IPS DF 4.7 (cell line): Measurements from ENCODE around the gene GJA3.
"Not testable (repeated sequence)": the region's sequence is repeated elsewhere in the genome, so short reads cannot be mapped to it uniquely, and the experiment has no call there.

Source experiments
- DNase-seq: peaks from one replicate; pipeline ENCODE4 v3.0.0-alpha.2; 2013; ENCODE audit warnings: low spot score; ENCODE audit errors: extremely low read depth

GJA3 gene

DNA sequence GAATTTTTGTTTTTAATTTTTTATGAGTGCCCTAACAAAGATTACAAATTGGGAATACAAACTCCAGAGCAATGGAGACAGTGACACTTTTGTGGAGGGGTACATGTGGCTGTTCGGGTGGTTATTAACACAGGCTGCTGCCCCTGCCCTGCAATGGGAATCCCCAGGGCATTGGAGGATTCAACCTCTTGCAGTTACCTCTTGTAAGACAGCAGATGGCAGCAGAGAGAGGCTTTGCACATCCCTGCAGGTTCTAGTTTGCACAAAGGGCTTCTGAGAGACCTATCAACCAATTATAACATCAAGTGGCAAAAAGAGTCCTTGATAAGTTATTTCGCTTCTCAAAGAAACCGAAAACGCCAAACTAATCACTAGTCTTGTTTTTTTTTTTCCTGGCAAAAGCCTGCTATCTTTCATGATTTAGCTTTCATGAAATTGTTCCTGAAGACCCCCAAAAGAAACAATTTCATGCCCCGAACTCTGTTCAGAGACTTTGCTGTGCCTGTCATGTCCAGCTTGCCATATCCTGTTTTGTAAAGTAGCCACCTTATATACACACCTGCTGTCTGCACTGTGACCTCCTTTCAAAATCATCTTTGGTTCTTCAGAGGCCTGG is 21.5 kb upstream of the GJA3 start:
- DNase-seq, result peak; percentile 49

DNA sequence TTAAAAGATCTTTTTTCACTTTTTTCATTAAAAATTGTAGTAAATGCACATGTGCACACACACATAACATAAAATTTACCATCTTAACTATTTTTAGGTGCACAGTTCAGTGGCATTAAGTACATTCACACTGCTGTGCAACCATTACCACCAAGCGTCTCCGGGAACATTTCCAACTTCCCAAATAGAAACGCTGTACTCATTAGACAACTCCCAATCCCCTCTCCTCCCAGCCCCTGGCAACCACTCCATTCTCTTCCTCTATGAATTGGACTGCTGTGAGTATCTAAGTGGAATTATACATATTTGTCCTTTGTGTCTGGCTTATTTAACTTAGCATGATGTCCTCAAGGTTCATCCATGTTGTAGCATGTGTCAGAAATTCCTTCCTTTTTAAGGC is 20.3 kb upstream of the GJA3 start:
- no peak for DNase-seq

DNA sequence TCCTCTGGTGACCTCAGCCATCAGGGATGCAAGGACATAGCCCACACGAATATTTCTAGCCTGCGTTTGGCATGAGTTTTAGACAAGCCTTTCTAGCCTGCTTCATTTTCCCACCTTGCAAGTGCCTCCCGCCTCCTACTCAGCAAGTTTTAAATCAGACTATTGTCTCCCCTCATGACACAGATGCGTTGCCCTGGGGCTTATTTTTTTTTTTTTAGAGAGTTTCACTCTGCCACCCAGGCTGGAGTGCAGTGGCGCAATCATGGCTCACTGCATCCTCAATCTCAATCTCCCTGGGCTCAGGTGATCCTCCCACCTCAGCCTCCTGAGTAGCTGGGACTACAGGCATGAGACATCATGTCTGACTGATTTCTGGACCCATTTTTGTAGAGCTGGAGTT is 17.3 kb upstream of the GJA3 start:
- no peak for DNase-seq

DNA sequence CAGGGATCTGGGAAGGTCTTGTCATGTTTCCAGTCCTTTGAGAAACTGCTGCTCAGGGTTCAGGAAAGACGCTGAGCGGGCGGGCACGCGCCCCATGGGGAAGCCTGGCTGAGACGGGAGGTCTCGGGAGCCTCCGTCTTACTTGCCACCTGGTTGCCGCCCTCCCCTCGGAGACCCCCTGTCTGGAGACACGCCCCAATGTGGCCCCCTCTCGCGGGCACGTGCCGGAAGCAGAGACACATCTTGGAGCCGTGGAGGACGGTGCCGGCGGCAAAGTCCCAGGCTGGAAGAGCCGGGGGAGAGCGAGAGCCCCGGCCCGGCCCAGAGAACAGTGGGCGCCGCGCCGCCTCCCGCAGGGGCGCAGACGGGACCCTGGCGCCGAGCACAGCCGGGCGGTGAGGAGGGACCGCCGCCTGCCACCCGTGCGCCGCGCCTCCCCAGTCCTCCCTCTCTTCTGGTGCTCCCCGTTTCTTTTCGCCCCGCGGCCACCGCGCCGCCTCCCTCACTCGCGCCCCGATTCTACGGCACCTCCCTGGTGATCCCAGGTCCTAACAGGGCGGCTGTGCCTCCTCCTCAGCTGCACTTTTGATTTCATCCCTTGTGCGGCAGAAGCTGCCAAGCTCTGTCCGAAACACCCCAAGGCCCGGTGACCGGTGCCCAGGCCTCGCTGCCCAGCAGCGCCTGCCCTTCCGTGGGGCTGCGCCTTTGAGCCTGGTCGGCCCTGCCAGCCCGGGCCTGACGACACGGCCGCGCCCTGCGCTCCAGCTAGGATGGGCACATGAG is 16.4 kb upstream of the GJA3 start:
- DNase-seq, result no peak

DNA sequence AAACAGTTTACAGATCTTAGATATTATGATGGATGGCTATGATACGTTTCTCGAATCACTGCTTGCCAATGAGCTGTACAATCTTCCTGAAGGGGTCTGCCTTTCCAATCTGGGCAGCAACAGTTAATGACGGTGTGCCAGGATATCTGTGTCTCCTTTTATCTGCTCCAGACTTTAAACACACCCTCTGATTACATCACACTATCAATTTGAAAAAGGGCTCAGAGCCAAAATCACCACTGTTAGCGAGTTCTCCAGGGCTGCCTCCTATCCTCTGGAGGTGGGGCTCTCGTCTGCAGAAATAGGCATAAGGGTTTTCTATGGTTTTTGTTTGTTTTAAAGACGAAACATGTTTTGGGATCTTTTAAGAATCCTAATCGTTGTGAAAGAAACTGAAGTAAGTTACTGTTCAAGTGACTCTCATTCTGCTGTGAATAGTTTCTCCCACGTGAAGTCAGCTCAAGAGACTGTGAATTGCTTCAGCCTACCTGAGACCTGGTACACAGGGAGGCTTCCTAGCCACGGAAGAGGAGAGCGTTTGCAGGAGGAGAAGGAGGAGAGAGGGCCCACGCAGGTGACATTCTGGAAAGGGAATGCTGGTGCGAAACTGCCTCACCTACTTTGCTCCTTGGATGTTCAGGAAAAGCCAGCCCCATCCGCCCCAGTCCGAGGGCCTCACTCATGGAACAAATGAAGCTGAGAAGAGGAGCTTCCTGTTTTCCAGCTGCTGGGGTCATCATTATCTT is 15.2 kb upstream of the GJA3 start:
- no peak for DNase-seq

DNA sequence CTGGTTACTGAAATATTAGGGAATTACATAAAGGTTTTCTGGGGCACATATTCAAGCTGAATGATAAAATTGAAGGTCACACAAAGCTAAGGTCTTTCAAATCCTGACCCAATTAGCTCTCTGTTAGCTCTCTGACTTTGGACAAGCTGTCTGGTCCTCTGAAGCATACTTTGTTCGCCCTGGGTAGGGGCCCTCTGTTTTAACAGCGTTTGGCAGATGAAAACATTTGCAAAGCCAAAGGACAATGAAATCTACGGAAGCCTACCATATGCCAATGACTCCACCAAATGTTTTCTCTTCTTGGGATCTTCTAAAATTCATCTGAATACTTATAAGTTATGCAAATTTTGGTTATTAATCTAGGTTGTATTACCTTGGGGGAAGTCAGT is 14.5 kb upstream of the GJA3 start:
- no peak for DNase-seq

DNA sequence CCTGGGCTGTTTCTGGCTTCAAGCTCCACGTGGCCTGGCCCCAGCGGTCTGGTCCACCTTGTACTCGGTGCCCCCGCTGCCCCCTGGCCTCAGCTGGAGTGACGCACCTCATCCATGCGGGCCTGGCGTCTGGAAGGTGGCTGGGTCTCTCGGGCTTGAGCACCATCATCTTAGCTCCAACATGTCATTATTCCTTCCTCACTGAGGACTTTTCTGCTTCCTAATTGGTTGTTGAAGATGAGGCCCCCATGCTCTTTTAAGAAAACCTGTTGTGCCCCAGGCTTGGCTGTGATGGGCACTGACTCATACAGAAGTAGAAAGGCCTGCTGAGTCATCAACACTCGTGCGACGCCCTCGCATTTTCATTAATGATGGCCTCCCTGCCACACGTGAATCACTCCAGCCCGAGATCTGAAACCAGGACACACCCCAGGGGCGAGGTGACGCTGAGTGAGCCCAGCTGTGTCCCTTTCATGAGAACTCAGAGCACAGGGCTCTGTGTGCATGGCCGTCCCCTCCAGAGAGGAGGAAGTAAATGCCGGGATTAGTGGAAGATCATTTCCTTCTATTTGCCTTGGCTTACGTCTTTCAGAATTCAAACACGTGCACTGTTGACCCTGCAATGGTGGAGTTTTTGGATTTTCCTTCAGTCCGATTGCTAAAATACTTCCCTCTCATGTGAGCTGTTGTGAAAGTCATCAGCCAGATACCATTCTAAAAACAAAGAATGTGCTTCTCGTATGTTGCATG is 14.0 kb upstream of the GJA3 start:
- no peak for DNase-seq

DNA sequence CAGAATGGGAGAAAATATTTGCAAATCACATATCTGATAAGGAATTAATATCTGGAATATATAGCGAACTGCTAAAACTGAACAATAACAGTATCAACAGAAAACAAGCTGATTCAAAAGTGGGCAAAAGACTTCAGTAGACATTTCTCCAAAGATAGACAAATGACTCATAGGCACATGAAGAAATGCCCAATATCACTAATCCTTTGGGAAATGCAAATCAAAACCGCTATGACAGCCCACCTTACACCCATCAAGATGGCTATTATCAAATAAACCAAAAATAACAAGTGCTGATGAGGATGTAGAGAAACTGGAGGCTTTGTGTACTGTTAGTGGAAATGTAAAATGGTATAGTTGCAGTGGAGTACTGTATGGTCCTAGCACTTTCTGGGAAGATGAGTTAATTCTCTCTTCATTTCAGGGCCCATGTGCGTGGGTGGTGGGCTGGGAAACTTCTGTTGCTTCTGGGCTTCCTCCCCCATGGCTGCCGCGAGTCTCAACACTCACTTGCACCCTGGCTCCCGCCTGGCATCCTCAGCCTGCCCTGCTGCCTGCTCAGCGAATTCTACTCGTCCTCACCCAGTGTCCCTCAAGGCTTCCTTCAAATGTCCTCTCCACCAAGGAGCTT is 12.4 kb upstream of the GJA3 start:
- DNase-seq, result no peak

DNA sequence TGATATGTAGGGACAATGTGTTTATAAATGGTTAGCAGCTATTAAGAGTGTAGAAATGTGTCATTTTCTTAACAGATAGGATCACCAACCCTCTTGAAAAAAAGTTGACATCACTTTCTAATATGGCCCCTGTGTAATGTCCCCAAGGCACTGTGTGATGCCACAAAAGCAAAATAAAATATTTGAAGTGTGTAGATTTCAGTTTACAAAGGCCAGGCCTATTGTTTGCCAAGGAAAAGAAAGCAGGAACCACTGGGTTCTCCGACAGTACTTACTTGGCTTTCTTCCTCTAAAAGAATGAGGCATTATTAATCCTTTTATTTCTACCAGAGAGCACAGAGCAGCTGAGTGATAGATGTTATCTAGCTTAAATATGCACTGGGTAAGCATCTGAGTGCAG is 10.5 kb upstream of the GJA3 start:
- no peak for DNase-seq

DNA sequence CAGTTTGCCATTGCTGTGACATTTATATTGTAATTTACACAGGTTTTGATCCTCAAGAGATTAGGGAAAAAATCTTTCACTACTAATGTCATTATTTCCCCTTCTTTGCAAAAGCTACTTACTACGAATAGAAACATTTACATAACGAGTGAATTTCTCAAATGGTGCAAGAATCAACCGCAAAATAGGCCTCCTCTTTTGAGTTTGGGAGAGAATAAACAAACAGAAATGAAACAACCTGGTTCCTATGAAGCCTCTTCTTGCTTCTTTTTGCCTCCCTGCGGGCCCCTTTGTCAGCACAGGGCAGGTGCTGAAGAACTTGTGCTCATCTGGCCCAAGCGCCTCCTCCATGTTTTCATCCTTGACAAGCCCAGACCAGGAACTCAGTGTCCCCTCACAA is 10.1 kb upstream of the GJA3 start:
- DNase-seq, result no peak

DNA sequence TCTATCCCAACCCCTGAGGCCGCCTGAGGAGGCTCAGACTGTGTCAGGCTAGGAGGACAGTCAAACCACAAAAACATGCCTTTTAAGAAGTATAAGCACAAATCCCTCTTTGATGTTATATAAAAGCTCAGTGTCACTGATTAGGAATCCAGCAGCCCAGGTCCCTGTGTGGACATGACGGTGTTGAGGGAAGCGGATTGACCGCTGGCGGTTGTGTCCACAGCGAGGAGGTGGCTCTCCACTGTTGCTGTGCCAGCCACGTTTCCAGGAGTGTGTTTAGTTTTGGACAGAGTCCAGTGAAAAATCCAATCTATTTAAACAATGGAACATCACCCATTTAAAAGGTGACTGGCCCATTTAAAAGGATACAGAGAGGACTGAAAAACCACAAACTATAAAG is 7.5 kb upstream of the GJA3 start:
- no peak for DNase-seq

DNA sequence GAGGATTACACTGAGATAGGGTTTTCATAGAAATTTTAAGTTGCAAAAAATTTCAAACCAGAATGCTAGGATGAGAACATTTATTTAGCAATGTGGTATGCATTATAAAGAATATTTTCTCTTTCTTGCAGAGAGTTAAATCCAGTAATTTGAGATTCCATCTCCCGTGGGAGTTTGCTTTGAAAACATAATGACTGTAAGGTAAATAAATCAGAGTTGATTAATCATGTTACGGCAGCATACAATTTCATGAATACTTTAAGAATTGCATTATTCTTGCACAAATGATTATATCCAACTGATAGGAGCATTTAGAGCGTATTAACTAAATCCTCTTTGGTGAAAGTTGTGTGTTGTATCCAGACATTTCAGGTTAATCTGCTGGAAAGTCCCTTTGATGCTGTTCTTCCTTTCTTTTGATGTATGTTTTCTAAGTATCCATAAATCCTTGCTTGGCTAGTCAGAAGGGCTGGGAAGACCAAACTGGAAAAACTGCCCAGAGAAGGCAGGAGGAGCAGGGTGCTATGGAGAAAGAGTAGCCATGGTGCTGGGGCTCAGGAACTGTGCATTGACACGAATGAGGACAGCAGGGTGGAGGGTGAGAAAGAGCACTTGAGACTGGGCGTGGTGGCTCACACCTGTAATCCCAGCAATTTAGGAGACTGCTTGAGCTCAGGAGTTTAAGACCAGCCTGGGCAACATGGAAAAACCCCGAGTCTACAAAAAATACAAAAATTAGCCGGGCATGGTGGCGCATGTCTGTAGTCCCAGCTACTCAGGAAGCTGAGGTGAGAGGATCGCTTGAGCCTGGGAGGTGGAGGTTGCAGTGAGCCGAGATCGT is 4.8 kb upstream of the GJA3 start:
- no peak for DNase-seq

DNA sequence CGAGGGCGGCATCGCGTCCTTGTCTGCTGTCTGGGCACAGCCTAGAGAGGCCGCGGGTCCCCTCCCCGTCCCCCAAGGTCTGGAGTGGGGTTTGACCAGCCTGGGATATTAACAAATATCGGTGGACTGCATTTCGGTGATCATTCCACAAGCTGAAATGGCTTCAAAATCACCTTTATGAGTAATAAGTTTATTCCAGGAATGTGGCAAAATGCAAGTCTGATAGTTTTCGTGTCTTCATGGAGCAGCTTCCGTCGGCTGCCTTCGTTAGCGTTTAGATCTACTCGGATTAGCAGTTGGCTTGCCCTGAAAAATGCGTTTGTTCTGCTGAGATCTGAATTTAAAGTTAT is 1.1 kb upstream of the GJA3 start:
- DNase-seq, result no peak

DNA sequence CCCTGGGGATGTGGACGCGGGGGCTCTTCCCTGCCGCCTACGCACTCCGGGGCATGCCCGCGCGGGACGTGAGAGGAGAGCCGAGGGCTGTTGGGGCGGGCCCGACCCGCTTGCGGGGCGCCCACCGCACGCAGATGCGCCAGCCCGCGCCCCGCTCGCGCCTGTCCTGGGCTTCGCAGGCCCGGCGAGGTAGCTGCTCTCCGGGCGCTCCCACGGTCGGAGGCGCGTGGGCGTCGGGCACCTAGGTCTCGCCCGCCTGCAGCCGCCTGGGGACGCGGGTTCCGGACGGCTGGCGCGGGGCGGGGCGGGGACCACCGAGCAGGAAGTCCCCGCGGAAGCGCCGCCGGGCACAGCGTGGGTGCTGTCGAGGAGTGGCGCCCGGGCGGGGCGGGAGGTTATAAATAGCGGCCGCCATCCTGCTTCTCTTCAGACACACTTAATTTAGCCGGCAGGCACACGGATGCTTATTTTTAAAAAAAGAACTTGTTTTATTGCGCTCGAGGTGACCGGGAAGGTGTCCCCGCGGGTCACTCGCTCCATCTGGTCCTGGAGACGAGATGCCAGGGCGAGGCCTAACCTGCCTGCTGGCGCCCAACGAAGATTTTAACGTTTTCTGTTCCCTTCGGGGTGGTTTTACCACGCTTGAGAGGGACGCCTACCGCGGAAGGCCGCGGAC is 561 bp upstream of the GJA3 start:
- no peak for DNase-seq

DNA sequence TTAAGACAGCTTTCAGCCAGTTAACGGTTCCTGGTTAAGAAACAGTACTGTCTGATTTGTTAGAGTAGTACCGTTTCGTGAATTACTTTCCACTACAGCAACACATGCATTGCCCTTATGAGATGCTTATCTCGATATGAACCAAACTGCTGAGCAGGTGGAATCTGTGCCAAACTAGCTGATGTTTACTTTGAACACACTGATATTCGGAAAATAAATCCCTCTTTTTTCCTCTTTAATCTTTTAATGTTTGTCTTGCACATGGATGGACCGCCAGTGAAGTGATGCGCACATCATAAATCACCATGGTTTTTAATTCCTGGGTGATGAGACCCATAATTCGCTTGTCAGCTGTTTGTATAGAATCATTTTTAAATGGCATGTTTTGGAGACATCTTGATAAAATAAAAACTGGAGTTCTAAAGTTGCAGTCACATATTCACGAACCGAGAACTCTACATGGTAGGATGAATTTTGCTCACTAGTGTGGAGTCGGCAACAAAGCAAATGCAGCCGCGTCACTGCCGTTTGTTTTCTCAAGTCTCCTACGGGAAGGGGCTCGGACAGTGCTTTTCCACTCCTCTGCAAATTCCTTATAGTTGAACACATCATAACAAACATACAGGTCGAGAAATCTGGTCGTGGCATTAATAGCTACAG is 1.1 kb downstream of the GJA3 start:
- DNase-seq, result no peak

DNA sequence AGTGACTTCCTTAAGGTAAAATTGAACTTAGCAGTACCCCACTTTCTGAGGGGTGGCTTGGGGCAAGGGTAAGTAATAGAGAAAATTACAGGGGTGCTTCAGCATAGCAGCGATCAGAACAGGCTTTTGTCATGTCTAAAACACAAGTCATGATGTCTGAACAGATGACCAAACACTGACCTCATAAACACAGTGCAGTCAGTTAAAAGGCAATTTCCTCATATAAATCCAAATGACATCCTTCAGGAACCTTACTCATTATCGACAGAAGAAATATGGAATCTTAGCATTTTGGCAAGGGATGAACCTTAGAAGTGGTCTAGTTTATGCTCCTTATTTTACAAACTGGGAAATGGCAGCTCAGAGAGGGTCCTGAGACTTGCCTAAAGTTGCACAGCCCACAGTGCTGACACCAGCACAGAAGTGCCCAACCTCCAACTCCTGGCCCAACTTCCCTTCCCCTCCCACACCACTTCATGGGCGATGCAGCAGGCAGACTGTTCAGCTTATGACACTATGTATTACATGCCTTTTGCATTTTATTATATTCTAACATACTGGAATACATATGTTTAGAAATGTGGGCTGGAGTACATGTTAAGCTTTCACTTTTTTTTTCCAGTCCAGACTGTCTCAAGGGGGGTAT is 3.6 kb downstream of the GJA3 start:
- DNase-seq, result no peak

DNA sequence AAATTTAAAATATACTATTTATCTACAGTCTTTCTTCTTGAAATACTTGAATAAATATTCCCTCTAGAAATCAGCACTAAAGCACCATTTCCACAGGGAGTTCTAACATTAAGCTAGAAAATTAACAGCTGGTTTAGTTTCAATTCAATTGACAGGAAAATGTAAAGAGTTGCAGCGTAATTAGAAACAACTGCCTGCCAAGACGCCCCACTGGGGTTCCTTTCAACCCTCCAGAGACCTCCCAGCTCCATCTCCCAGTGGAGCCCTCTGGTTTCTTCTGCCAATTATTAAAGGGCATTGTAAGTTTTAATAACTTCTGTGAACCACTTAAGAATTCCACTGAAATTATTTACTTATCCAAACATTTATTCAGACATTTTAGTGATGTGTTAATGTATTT is 4.2 kb downstream of the GJA3 start:
- DNase-seq, result no peak

DNA sequence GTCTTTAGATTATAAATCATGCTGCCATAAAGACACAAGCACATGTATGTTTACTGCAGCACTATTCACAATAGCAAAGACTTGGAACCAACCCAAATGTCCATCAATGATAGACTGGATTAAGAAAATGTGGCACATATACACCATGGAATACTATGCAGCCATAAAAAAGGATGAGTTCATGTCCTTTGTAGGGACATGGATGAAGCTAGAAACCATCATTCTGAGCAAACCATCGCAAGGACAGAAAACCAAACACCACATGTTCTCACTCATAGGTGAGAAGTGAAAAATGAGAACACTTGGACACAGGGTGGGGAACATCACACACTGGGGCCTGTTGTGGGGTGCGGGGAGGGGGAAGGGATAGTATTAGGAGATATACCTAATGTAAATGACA is 7.6 kb downstream of the GJA3 start:
- DNase-seq, result not testable (repeated sequence)

DNA sequence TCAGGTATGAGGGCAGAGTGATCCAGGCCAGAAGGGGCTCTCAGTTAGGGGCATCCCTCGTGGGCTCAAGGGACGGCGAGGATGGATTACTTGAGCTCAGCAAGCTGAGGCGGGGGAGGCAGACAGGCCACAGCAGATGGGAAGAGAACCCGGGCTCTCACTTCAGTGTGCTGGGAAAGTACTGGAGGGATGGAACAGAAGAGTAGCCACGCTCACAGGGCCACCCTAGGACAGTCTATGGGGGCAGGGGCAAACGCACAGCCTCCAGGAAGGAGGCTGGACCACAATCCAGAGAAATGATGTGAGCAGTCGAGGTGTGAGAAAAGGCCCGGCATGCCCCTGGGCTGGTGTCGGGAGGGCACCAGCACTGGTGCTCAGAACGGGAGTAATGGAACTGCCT is 9.2 kb downstream of the GJA3 start:
- no peak for DNase-seq
